GM18907 (cell line): ENCODE measurements around the gene DESI1.
"Not testable (repeated sequence)": the region's sequence is repeated elsewhere in the genome, so short reads cannot be mapped to it uniquely, and the experiment has no call there.

Source experiments
- ATAC-seq: cut with Tn5 transposase; IDR thresholded peaks from one replicate; pipeline ENCODE4 v1.9.1; 2021; ENCODE audit warnings: mild to moderate bottlenecking, moderate library complexity; ENCODE audit not compliant: unreplicated experiment

The DESI1 gene

GRCh38 chr22:41562461-41562860, 58.4 kb downstream of the DESI1 start:
- no peak for ATAC-seq

- no peak for ATAC-seq
These were observed 59.1 kb downstream of the DESI1 start for GRCh38 chr22:41561788-41562187.

DNA sequence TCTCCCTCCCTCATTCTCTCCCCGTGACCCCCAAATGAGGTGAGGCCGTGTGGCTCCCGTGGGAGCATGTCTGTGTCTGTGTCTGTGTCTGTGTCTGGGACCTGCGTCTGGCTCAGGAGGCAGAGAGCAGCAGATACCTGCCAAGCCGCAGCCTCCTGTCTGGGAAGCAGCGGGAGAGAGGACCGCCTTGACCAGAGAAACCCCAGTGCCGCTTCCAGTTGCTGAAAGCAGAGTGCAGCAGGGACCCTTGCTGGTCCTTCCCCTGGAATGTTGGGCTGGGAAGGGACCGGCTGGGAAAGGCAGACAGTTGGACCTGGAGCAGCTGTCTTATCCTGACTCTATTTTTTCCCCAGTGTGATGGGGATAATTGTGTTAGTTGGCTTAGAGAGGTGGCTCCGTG, 59.5 kb downstream of the DESI1 start:
- no peak for ATAC-seq

DNA sequence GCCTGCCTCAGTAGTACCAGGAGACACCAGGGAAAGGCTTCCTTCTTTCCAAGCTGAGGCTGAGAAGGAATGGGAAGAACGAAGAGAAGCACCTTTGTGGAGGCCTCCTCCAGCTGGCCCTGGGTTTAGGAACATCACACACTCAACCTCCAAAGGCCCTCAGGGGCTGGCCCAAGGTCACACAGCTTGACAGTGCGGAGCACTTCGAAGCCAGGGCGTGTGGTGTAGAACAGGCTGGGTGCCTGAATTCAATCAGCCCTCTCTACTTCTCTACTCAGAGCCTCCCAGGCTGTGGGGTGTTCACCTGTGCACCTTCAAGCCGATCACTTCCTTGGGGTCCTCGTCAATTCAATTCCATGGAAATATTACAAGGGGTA, 60.8 kb downstream of the DESI1 start:
- no peak for ATAC-seq

DNA sequence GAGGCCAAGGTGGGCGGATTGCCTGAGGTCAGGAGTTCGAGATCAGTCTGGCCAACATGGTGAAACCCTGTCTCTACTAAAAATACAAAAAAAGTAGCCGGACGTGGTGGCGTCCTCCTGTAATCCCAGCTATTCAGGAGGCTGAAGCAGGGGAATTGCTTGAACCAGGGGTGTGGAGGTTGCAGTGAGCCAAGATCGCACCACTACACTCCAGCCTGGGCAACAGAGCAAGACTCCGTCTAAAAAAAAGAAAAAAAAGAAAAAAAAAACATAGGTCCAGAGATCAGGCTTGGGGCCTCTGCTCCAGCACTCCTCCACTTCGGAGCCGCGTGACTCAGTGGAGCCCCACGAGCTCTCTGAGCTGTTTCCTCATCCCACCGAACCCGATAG, 62.6 kb downstream of the DESI1 start:
- not testable (repeated sequence) for ATAC-seq

- no peak for ATAC-seq
These were observed 63.2 kb downstream of the DESI1 start for GRCh38 chr22:41557401-41558240.

GRCh38 chr22:41556561-41556960, 64.3 kb downstream of the DESI1 start:
- no peak for ATAC-seq

DNA sequence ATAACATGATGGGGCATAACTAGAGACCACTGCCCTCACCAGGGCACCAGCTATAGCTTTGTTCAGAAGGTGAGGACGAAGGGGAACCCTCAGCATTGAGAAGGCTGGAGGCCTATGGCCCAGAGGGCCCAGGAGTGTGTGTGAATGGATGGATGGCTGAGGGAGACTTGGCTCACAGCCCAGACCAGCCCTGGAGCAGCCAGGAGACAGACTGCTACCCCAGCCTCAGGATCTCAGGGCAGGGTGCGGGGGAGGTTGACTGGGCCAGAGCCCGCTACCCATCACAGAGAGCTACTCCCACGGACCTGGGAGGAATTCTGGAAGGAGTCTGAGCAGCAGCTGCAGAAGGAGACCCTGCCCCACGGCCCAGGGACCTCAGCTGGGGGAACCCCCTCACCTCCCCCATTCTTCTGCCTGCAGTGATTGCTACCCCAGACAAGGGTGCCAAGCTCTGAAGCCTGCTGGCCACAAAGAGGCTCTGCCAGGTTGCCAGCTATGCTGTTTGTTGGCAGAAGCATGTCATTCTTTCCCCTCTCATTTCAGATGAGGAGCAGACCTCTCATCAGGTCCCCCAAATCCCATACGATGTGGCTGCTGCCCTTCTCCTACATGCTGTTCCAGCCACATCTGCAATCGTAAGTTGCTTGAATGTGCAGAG, 65.4 kb downstream of the DESI1 start:
- ATAC-seq = no peak

DNA sequence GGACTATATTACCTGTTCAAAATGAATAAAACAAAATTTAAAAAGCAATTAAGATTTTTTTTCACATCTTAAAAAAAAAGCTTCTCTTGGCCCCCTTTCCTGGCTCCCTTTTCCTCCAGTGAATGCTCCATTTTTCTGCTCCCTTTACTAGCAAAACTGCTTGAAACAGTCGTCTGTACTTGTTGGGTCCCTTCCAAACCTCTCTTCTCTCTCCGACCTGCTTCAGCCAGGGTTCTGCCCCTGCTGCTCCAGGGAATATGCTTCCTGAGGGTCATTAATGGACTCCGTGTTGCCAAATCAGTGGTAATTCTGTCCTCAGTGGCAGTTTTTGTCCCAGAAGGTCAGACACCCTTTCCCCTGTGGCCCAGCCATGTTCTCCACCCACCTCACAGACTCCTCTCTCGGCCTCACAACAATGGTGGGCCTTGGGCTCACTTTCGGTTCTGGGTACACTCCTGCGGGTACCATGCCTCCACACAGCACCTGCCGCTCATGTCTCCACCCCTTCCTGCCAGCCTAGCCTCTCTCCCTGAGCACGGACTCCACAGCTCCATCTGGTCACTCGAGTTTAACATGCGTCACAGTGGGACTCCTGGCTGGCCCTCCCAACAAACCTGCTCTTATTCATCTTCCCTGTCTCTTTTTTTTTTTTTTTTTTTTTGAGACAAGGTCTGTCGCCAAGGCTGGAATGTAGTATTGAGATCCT, 68.8 kb downstream of the DESI1 start:
- ATAC-seq = no peak

GRCh38 chr22:41550952-41551491, 69.8 kb downstream of the DESI1 start:
- ATAC-seq = no peak

GRCh38 chr22:41548830-41549211, 72.0 kb downstream of the DESI1 start:
- no peak for ATAC-seq
